Erythroblast (primary cell): ENCODE data around the gene SPEF2.

Experiments used
- GATA1 ChIP-seq: IDR thresholded peaks from 2 replicates; pipeline ENCODE4 v1.6.1; 2011; ENCODE audit warnings: low read depth, mild to moderate bottlenecking, control low read depth, low read length, moderate library complexity
- POLR2A ChIP-seq: IDR thresholded peaks from 2 replicates; pipeline ENCODE4 v1.6.1; 2011; ENCODE audit warnings: mild to moderate bottlenecking, low read length

DNA sequence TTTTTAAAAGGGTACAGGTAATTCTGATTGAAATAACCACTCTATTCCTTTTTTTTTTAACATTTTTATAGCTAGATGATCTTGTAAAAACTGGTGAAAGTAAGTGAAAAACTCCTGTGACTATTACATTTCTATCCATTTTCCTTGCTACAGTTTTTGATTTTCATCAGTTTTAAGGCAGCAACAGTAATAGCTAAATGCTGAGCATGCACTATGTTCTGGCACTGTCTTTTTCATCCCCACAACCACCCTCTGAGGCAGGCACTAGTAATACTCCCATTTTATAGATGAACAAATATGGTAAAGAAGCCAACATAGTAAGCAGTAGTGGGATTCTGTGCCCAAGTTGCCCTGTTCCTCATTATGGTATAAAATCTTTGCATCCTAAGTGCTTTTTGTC lies 126.0 kb downstream of the SPEF2 start:
- TF ChIP-seq POLR2A, result no peak
- TF ChIP-seq GATA1, result no peak
